GM18868 (cell line): ENCODE results near the gene MYH3.
"Not testable (repeated sequence)": the region's sequence is repeated elsewhere in the genome, so short reads cannot be mapped to it uniquely, and the experiment has no call there.

ENCODE experiments used
- ATAC-seq: cut with Tn5 transposase; IDR thresholded peaks from one replicate; pipeline ENCODE4 v1.9.1; 2021; ENCODE audit warnings: mild to moderate bottlenecking, moderate library complexity; ENCODE audit not compliant: unreplicated experiment

MYH3 gene

GRCh38 chr17:10657148-10657547, at the start of gene MYH3:
Gene MYH3, minus strand, starts transcription at chr17:10657309. Its CDS starts 2,245 bp downstream, at chr17:10655064.
- ATAC-seq, result no peak

- ATAC-seq, result no peak
These were observed 48.6 kb upstream of the MYH3 start for GRCh38 chr17:10705727-10706126.

- ATAC-seq, result no peak
These were observed 45.5 kb upstream of the MYH3 start for GRCh38 chr17:10702574-10702973.

- no peak for ATAC-seq
These were observed 42.7 kb upstream of the MYH3 start for GRCh38 chr17:10699856-10700255.

- no peak for ATAC-seq
These were observed 41.1 kb upstream of the MYH3 start for GRCh38 chr17:10698096-10698818.

GRCh38 chr17:10697092-10698081, 40.3 kb upstream of the MYH3 start, which contains the start of the genes ADPRM and SCO1:
Gene ADPRM, plus strand, starts transcription at chr17:10697594. Its CDS starts 7,333 bp downstream, at chr17:10704927.
Gene SCO1, minus strand, starts transcription at chr17:10697533. Its CDS starts 26 bp downstream, at chr17:10697507.
- ATAC-seq, result peak; percentile 96

GRCh38 chr17:10695875-10696407, 38.8 kb upstream of the MYH3 start:
- ATAC-seq, result not testable (repeated sequence)

- no peak for ATAC-seq
These were observed 30.4 kb upstream of the MYH3 start for GRCh38 chr17:10687499-10687898.

GRCh38 chr17:10683853-10684252, 26.7 kb upstream of the MYH3 start:
- ATAC-seq, result no peak

- no peak for ATAC-seq
These were observed 24.8 kb upstream of the MYH3 start for GRCh38 chr17:10681866-10682446.

- ATAC-seq, result no peak
These were observed 17.6 kb upstream of the MYH3 start for GRCh38 chr17:10674704-10675103.

GRCh38 chr17:10673312-10673711, 16.2 kb upstream of the MYH3 start:
- no peak for ATAC-seq

- no peak for ATAC-seq
These were observed 11.7 kb upstream of the MYH3 start for GRCh38 chr17:10668775-10669174.

GRCh38 chr17:10666906-10667305, 9.8 kb upstream of the MYH3 start:
- ATAC-seq, result no peak

GRCh38 chr17:10664571-10664970, 7.5 kb upstream of the MYH3 start:
- ATAC-seq, result no peak

- ATAC-seq, result no peak
These were observed 6.1 kb upstream of the MYH3 start for GRCh38 chr17:10663231-10663630.

GRCh38 chr17:10661437-10661836, 4.3 kb upstream of the MYH3 start:
- ATAC-seq, result no peak

- ATAC-seq, result no peak
These were observed 770 bp upstream of the MYH3 start for GRCh38 chr17:10657879-10658278.

GRCh38 chr17:10653987-10654386, 3.1 kb downstream of the MYH3 start:
- ATAC-seq, result no peak

GRCh38 chr17:10652984-10653659, 4.0 kb downstream of the MYH3 start:
- ATAC-seq, result no peak
